CD14-positive monocyte (primary cell): ENCODE data around the gene MMP28. TPM values are rescaled to one million over a fixed set of nuclear protein-coding genes. Genes with fewer than 3 reads are reported as not detected.

Experiments used
- DNase-seq, 3 donors: peaks; one replicate each; pipeline ENCODE4 v3.0.0-alpha.2; 2011 to 2022
- H2AFZ ChIP-seq: 2 replicates; pipeline ENCODE4 v1.6.0; 2012; ENCODE audit warnings: mild to moderate bottlenecking, low read depth, low read length, inconsistent platforms; ENCODE audit not compliant: insufficient read depth, poor library complexity, severe bottlenecking
- H3K27ac ChIP-seq, 2 donors: 1 replicate in 1 of 2; 2 replicates in 1 of 2; pipeline ENCODE4 v1.5.1; 2012 to 2013; ENCODE audit warnings: low read length in 2 of 2, control low read depth in 1 of 2, inconsistent platforms in 1 of 2, low read depth in 1 of 2, mild to moderate bottlenecking in 1 of 2
- H3K27me3 ChIP-seq, 2 donors: one replicate each; pipeline versions ENCODE4 v1.6.0 to v1.6.1; 2011 to 2013; ENCODE audit warnings: low read length in 2 of 2; ENCODE audit not compliant: control insufficient read depth in 2 of 2, insufficient read depth in 2 of 2
- H3K36me3 ChIP-seq, 2 donors: replicated peaks in 1 of 2; 1 replicate in 1 of 2; 2 replicates in 1 of 2; pipeline versions ENCODE4 v1.5.1 to v1.6.1; 2012 to 2013; ENCODE audit warnings: low read length in 2 of 2, control low read depth in 1 of 2, inconsistent platforms in 1 of 2, mild to moderate bottlenecking in 1 of 2; ENCODE audit not compliant: insufficient read depth in 2 of 2, control insufficient read depth in 1 of 2
- H3K4me1 ChIP-seq, 2 donors: 1 replicate in 1 of 2; 2 replicates in 1 of 2; pipeline versions ENCODE4 v1.5.1 to v1.6.1; 2012 to 2013; ENCODE audit warnings: low read length in 2 of 2, control low read depth in 1 of 2, inconsistent platforms in 1 of 2, mild to moderate bottlenecking in 1 of 2, moderate library complexity in 1 of 2; ENCODE audit not compliant: insufficient read depth in 2 of 2, control insufficient read depth in 1 of 2
- H3K4me2 ChIP-seq: replicated peaks from 2 replicates; pipeline ENCODE3; 2012; ENCODE audit warnings: low read length, moderate library complexity, mild to moderate bottlenecking; ENCODE audit not compliant: poor library complexity, severe bottlenecking; ENCODE audit errors: extremely low read depth
- H3K4me3 ChIP-seq, 3 experiments: fragments of 200-600 bp in 1 of 3; sonication (generic) in 1 of 3; replicated peaks in 1 of 3; 1 replicate in 2 of 3; 2 replicates in 1 of 3; pipeline ENCODE4 v1.5.1; 2011 to 2013; ENCODE audit warnings: low read length in 3 of 3, mild to moderate bottlenecking in 3 of 3, control low read depth in 2 of 3, low read depth in 2 of 3, inconsistent platforms in 1 of 3, moderate library complexity in 1 of 3
- H3K79me2 ChIP-seq: 2 replicates; pipeline ENCODE4 v1.6.0; 2012; ENCODE audit warnings: mild to moderate bottlenecking, control low read depth, inconsistent platforms, low read length, moderate library complexity; ENCODE audit not compliant: insufficient read depth
- H3K9ac ChIP-seq: 2 replicates; pipeline ENCODE4 v1.6.0; 2017; ENCODE audit warnings: low read length, mild to moderate bottlenecking; ENCODE audit not compliant: insufficient read depth, poor library complexity, severe bottlenecking
- H3K9me3 ChIP-seq, 2 donors: replicated peaks in 1 of 2; 1 replicate in 1 of 2; 2 replicates in 1 of 2; pipeline versions ENCODE4 v1.5.1 to v1.6.1; 2012 to 2013; ENCODE audit warnings: low read length in 2 of 2, control low read depth in 1 of 2; ENCODE audit not compliant: control insufficient read depth in 1 of 2, insufficient read depth in 1 of 2
- H4K20me1 ChIP-seq: 2 replicates; pipeline ENCODE4 v1.6.0; 2012; ENCODE audit warnings: mild to moderate bottlenecking, low read length, control low read depth, moderate library complexity; ENCODE audit not compliant: insufficient read depth
- H3K27ac Mint-ChIP-seq, 7 donors: one replicate each; pipeline ENCODE4 v1.8.0; 2020; ENCODE audit warnings: mild to moderate bottlenecking in 7 of 7, mixed read lengths in 7 of 7, moderate library complexity in 6 of 7, inconsistent platforms in 2 of 7
- H3K27me3 Mint-ChIP-seq, 3 donors: one replicate each; pipeline ENCODE4 v1.8.0; 2021 to 2022; ENCODE audit warnings: low read depth in 3 of 3, mild to moderate bottlenecking in 3 of 3, mixed read lengths in 3 of 3, moderate library complexity in 3 of 3, inconsistent platforms in 1 of 3
- H3K36me3 Mint-ChIP-seq, 2 donors: one replicate each; pipeline ENCODE4 v1.8.0; 2020; ENCODE audit warnings: mixed read lengths in 2 of 2, inconsistent platforms in 1 of 2, mild to moderate bottlenecking in 1 of 2
- H3K4me1 Mint-ChIP-seq: one replicate; pipeline ENCODE4 v1.8.0; 2020; ENCODE audit warnings: mild to moderate bottlenecking, mixed read lengths
- H3K4me3 Mint-ChIP-seq, 2 donors: one replicate each; pipeline ENCODE4 v1.8.0; 2020; ENCODE audit warnings: mild to moderate bottlenecking in 2 of 2, mixed read lengths in 2 of 2, moderate library complexity in 1 of 2
- H3K9me3 Mint-ChIP-seq, 7 donors: one replicate each; pipeline ENCODE4 v1.8.0; 2020 to 2022; ENCODE audit warnings: mixed read lengths in 7 of 7, mild to moderate bottlenecking in 6 of 7, moderate library complexity in 6 of 7, inconsistent platforms in 2 of 7
- WGBS: methylation state at CpG from one replicate; pipeline ENCODE4 v1.1.5; 2013; ENCODE audit warnings: missing lambda C conversion rate; ENCODE audit not compliant: insufficient coverage; 5-methylcytosine and 5-hydroxymethylcytosine counted together
- intact Hi-C, 2 donors: fragments of 100-400 bp; cut with micrococcal nuclease; formaldehyde crosslinking; loops; one replicate each; pipeline versions ENCODE4 v1.15.0 to v1.15.1; 2023
- polyA plus RNA-seq, 3 donors: library from polyadenylated mRNA; depleted of rRNA in 1 of 3; unstranded in 2 of 3; stranded (reverse) in 1 of 3; fragments of 300-500 nt in 2 of 3; fragments of >200 nt in 1 of 3; fragmentation: Illumina TruSeq in 2 of 3; gene quantifications; 1 replicate in 2 of 3; 2 replicates in 1 of 3; pipeline ENCODE4 v1.2.3, GENCODE V29; 2012 to 2021
- TF ChIP-seq, protein P1 (sequence below): fragments of 200-600 bp; IDR thresholded peaks from one replicate; pipeline ENCODE4 v1.8.0; 2022; ENCODE audit warnings: antibody characterized with exemption, mild to moderate bottlenecking

MMP28 gene
- polyA plus RNA-seq, 3 donors: not detected

DNA sequence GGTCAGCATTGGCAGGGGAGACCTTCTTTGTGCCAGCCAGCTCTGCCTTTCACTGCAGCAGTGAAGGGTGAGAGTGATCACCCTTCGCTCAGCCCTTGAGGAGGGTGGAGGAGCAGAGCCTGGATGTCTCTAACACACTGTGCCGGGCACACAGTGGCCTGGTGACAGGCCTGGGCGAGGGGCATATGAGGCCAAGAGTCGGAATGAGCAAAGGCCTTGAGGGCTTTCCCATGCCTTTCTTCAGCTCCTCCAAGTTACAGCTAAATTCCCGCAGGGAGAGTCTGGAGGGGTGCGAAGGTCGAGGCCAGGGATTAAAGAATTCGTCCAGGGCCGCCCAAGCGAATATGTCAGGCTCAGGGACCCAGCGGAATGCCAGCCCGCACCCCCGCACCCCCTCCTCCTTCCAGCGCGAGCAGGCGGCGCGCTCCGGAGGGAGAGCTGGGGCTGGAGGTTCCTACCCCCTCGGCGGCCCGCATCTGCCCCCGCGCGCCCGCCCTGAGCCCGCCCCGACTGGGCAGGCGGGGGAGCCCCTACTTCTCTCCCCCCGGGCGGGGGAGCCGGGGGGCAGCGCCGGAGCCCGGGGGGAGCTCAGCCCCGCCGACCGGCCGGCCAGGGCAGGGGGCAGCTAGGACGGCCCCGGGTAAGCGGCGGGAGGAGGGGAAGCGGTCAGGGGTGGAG lies 64.1 kb downstream of the MMP28 start, which contains the start of gene RASL10B:
Gene RASL10B, plus strand, starts transcription at position 401 of the 678 bp plus-strand sequence. CDS start 3,546 bp downstream, outside the sequence.
- Histone ChIP-seq H3K79me2 (no peaks in the 10 kb centered on the region), H3K9me3 (no peaks in the 10 kb centered on the region), H3K36me3 (peaks cover 12 to 23% of the 10 kb centered on the region in 2 donors), H2AFZ (no peak within 1 kb of the TSS), H3K4me3 (peak within 1 kb of the TSS in 1 of 3 experiments; percentile 40), H3K9ac (no peak within 1 kb of the TSS), H3K27me3 (peaks cover 5 to 23% of the 10 kb centered on the region in 2 donors), H3K27ac (no peak within 1 kb of the TSS), H4K20me1 (no peaks in the 10 kb centered on the region), H3K4me2 (peak within 1 kb of the TSS; percentile 33), H3K4me1 (peaks cover 4 to 7% of the 10 kb centered on the region in 2 donors)
- intact Hi-C loops: no loop called here
- WGBS: 10% methylated on average over 9 of the region's 44 CpGs
- Mint-ChIP-seq H3K36me3 (peaks cover 23 to 26% of the 10 kb centered on the region in 2 donors), H3K27ac (peak within 1 kb of the TSS in 1 of 7 donors; percentile 65), H3K27me3 (peaks cover 26 to 34% (median 26%) of the 10 kb centered on the region in 3 donors), H3K4me1 (peaks cover 11% of the 10 kb centered on the region), H3K4me3 (peak within 1 kb of the TSS; percentile 24 to 82), H3K9me3 (peaks cover 0 to 3% (median 0%) of the 10 kb centered on the region in 7 donors)
- DNase-seq: no peak
- TF ChIP-seq, protein P1, sequence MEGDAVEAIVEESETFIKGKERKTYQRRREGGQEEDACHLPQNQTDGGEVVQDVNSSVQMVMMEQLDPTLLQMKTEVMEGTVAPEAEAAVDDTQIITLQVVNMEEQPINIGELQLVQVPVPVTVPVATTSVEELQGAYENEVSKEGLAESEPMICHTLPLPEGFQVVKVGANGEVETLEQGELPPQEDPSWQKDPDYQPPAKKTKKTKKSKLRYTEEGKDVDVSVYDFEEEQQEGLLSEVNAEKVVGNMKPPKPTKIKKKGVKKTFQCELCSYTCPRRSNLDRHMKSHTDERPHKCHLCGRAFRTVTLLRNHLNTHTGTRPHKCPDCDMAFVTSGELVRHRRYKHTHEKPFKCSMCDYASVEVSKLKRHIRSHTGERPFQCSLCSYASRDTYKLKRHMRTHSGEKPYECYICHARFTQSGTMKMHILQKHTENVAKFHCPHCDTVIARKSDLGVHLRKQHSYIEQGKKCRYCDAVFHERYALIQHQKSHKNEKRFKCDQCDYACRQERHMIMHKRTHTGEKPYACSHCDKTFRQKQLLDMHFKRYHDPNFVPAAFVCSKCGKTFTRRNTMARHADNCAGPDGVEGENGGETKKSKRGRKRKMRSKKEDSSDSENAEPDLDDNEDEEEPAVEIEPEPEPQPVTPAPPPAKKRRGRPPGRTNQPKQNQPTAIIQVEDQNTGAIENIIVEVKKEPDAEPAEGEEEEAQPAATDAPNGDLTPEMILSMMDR: no peak

DNA sequence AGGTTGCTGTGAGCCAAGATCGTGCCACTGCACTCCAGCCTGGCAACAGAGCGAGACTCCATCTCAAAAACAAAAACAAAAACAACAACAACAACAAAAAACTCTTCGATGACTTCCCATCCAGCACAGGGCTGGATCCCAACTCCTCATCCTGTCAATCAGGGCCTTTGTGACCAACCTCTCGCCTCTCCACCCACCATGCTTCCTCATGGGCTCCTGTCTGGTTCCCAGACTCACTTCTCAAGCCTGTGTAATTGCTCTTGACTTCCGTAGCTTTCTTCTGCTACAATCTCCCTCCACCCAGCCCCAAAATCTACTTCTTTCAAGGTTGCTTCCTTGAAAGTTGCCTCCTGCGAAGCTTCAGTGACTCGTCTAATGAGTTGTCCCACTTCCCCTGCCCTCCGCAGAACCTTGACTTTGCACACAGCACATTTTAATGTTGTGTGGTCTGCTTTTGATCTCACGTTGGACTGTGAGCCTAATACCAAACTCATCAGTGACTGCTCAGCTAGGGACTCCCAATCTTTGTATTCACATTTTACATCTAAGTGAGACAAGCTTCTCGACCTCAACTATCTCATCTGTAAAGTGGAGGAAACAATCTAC lies 64.9 kb downstream of the MMP28 start:
- peaks cover 0 to 3% (median 0%) of the 10 kb centered on the region in 7 donors for H3K9me3 Mint-ChIP-seq
- H3K4me1 Mint-ChIP-seq: peaks cover 11% of the 10 kb centered on the region
- Histone ChIP-seq H3K9me3 (no peaks in the 10 kb centered on the region), H3K4me1 (peaks cover 4 to 7% of the 10 kb centered on the region in 2 donors), H3K9ac (no peak overlapping the region), H3K36me3 (peaks cover 19 to 32% of the 10 kb centered on the region in 2 donors), H3K27ac (no peak overlapping the region), H3K4me3 (no peak overlapping the region), H3K4me2 (no peak overlapping the region), H3K79me2 (no peaks in the 10 kb centered on the region), H4K20me1 (no peaks in the 10 kb centered on the region), H2AFZ (no peak overlapping the region), H3K27me3 (peaks cover 5 to 23% of the 10 kb centered on the region in 2 donors)
- H3K36me3 Mint-ChIP-seq: peaks cover 32 to 35% of the 10 kb centered on the region in 2 donors
- H3K27ac Mint-ChIP-seq: peak overlapping the region in 1 of 7 donors; percentile 65
- 94% methylated on average over 5 of the region's 10 CpGs for WGBS
- intact Hi-C loops: no loop called here
- peaks cover 26 to 34% (median 26%) of the 10 kb centered on the region in 3 donors for H3K27me3 Mint-ChIP-seq
- H3K4me3 Mint-ChIP-seq: no peak overlapping the region
- no peak for DNase-seq
- TF ChIP-seq, protein P1: no peak
